ENCODE measurements around the gene SLIT3.

Gene SLIT3

GRCh38 chr5:168778536-168778935, 522.4 kb downstream of the SLIT3 start:
- DNase-seq: no peak
- in situ Hi-C loops (cut with HindIII; ENCODE audit: low pct_ligation_motif_present, low sequenced_read_pairs): no loop called here

GRCh38 chr5:168777651-168778050, 523.3 kb downstream of the SLIT3 start:
- Histone ChIP-seq H3K4me3 (ENCODE audit: low read depth, low read length) (no peak overlapping the region), H3K36me3 (replicated peaks) (no peaks in the 10 kb centered on the region), H3K27ac (no peak overlapping the region), H3K27me3 (replicated peaks) (no peaks in the 10 kb centered on the region)
- in situ Hi-C loops (cut with HindIII; ENCODE audit: low pct_ligation_motif_present, low sequenced_read_pairs): no loop called here
- no peak for DNase-seq
- no peak for TF ChIP-seq CTCF (IDR thresholded peaks at IDR 0.05; ENCODE audit: low read depth, low read length, missing control alignments)

More at GRCh38 chr5:168778536-168778935, 522.4 kb downstream of the SLIT3 start:
- H3K27ac ChIP-seq: no peak overlapping the region
- H3K27me3 ChIP-seq (replicated peaks): no peaks in the 10 kb centered on the region
- no peaks in the 10 kb centered on the region for H3K36me3 ChIP-seq (replicated peaks)
- H3K4me3 ChIP-seq (ENCODE audit: low read depth, low read length): no peak overlapping the region
- TF ChIP-seq CTCF (IDR thresholded peaks at IDR 0.05; ENCODE audit: low read depth, low read length, missing control alignments): no peak

GRCh38 chr5:168776070-168776469, 524.9 kb downstream of the SLIT3 start:
- no peak for DNase-seq
- H3K27ac ChIP-seq: no peak overlapping the region
- H3K27me3 ChIP-seq (replicated peaks): no peaks in the 10 kb centered on the region
- no peaks in the 10 kb centered on the region for H3K36me3 ChIP-seq (replicated peaks)
- no peak for TF ChIP-seq CTCF (IDR thresholded peaks at IDR 0.05; ENCODE audit: low read depth, low read length, missing control alignments)
- in situ Hi-C loops (cut with HindIII; ENCODE audit: low pct_ligation_motif_present, low sequenced_read_pairs): no loop called here
- no peak overlapping the region for H3K4me3 ChIP-seq (ENCODE audit: low read depth, low read length)

- Histone ChIP-seq H3K36me3 (replicated peaks) (no peaks in the 10 kb centered on the region), H3K4me3 (ENCODE audit: low read depth, low read length) (no peak overlapping the region), H3K27ac (no peak overlapping the region), H3K27me3 (replicated peaks) (no peaks in the 10 kb centered on the region)
- no peak for TF ChIP-seq CTCF (IDR thresholded peaks at IDR 0.05; ENCODE audit: low read depth, low read length, missing control alignments)
- DNase-seq: no peak
- in situ Hi-C loops (cut with HindIII; ENCODE audit: low pct_ligation_motif_present, low sequenced_read_pairs): no loop called here
These were observed 527.7 kb downstream of the SLIT3 start for GRCh38 chr5:168773226-168773625.

GRCh38 chr5:168772316-168772961, 528.5 kb downstream of the SLIT3 start:
- no peaks in the 10 kb centered on the region for H3K36me3 ChIP-seq (replicated peaks)
- no peak for DNase-seq

More at GRCh38 chr5:168772316-168772961, 528.5 kb downstream of the SLIT3 start:
- no peak overlapping the region for H3K4me3 ChIP-seq (ENCODE audit: low read depth, low read length)
- H3K27ac ChIP-seq: no peak overlapping the region
- no peak for TF ChIP-seq CTCF (IDR thresholded peaks at IDR 0.05; ENCODE audit: low read depth, low read length, missing control alignments)
- in situ Hi-C loops (cut with HindIII; ENCODE audit: low pct_ligation_motif_present, low sequenced_read_pairs): no loop called here
- H3K27me3 ChIP-seq (replicated peaks): no peaks in the 10 kb centered on the region
